GM18907 (cell line): Measurements from ENCODE around the gene LRSAM1.

ENCODE experiments used
- ATAC-seq: cut with Tn5 transposase; IDR thresholded peaks from one replicate; pipeline ENCODE4 v1.9.1; 2021; ENCODE audit warnings: mild to moderate bottlenecking, moderate library complexity; ENCODE audit not compliant: unreplicated experiment

Gene LRSAM1

GRCh38 chr9:127548352-127548881, 97.1 kb downstream of the LRSAM1 start:
- no peak for ATAC-seq

- no peak for ATAC-seq
These were observed 97.9 kb downstream of the LRSAM1 start for GRCh38 chr9:127549218-127549617.

- no peak for ATAC-seq
These were observed 98.4 kb downstream of the LRSAM1 start for GRCh38 chr9:127549751-127550150.

GRCh38 chr9:127550282-127550681, 99.0 kb downstream of the LRSAM1 start:
- ATAC-seq = no peak

- no peak for ATAC-seq
These were observed 99.4 kb downstream of the LRSAM1 start for GRCh38 chr9:127550751-127551150.
